Muscle of back (tissue), 11 donors: ENCODE results near the gene C1RL. TPM values are rescaled to one million over a fixed set of nuclear protein-coding genes. Genes with fewer than 3 reads are reported as not detected.

Experiments
- DNase-seq, 3 donors: peaks; one replicate each; pipeline versions ENCODE4 v3.0.0 to v3.0.0-alpha.2; 2013
- polyA plus RNA-seq, 10 donors: library from polyadenylated mRNA; unstranded; fragments of 120-200 nt; gene quantifications; one replicate each; pipeline ENCODE4 v1.2.1, GENCODE V29; 2013; ENCODE audit not compliant: insufficient read length in 10 of 10

Gene C1RL
- polyA plus RNA-seq, 10 donors = 10.4 to 23.6 (median 11.9) TPM

- DNase-seq = no peak
Measured at GRCh38 chr12:7093486-7093885, 15.5 kb downstream of the C1RL start.

GRCh38 chr12:7092986-7093460 is 16.0 kb downstream of the C1RL start:
- DNase-seq = no peak

DNA sequence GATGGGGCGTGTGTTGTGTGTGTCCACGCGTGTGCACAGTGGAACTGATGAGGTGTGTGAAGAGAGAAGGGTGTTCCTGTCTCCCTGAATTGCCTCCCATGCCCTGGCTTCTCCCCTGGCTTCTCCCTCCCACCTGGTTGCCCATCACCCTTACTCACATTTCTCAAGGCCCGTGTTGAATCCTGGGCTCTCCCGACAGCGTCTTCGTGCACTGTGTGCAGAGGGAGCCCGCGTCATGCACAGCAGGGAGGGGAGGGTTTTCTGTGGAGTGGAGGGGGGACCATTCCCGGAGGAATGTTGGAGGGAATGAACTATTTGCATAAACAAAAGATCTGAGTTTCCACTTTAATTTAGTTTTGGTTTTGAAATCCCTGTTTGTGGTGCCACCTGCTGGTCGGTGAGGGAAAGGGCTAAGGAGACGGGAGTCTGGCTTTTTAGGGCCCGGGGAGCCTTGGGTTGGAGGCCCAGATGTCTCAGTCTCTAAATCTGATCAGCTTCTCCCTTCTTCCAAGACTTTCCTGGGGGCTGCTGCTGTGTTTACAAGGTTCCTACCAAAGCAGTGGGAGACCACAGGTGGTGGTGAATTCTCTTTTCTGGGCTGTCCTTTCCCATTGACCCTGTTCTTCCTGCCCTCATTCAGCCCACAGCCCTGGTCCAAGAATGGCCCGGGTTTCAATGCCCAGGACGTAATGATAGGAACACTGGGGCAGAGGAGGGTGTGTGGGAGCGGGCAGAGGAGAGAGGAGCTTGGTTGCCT is 16.6 kb downstream of the C1RL start, which contains the start of gene C1R:
TSS of gene C1R (minus strand) at position 217 of the 757 bp plus-strand sequence. CDS start at position 160, 57 bp downstream.
- DNase-seq = peak; percentile 88 to 93 (median 89)

- DNase-seq = peak in 2 of 3 donors; percentile 55 to 76
Measured at GRCh38 chr12:7091660-7092228, 17.3 kb downstream of the C1RL start.

- no peak for DNase-seq
Measured at GRCh38 chr12:7091171-7091570, 17.8 kb downstream of the C1RL start.

GRCh38 chr12:7090222-7090998 is 18.6 kb downstream of the C1RL start:
- no peak for DNase-seq

- DNase-seq = no peak
Measured at GRCh38 chr12:7089196-7089871, 19.7 kb downstream of the C1RL start.

- DNase-seq = no peak
Measured at GRCh38 chr12:7083125-7083524, 25.9 kb downstream of the C1RL start.

- DNase-seq = no peak
Measured at GRCh38 chr12:7081037-7081436, 28.0 kb downstream of the C1RL start.

DNA sequence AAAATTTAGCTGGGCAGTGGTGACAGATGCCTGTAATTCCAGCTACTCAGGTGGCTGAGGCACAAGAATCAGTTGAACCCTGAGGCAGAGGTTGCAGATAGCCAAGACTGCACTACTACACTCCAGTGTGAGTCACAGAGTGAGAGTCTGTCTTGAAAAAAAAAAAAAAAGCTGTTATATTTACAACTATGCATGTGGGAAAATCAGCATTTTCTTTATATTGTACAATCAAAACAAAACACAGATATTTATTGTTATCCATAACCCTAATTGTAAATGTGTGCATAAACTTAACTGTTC is 29.2 kb downstream of the C1RL start:
- DNase-seq = no peak

DNA sequence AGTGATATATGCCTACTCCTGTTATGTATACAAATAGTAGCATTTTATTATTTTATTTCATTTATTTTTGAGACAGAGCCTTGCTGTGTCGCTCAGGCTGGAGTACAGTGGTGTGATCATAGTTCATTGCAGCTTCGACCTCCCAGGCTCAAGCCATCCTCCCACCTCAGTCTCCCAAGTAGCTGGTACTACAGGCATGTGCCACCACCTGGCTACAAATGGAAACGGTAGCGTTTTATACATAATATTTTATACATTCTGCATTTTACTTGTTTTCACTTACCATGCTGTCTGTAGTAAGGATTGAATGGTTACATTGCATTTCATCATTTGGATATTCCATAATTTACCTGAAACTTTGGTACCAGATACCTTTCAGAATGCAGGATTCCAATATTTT is 30.9 kb downstream of the C1RL start:
- no peak for DNase-seq

DNA sequence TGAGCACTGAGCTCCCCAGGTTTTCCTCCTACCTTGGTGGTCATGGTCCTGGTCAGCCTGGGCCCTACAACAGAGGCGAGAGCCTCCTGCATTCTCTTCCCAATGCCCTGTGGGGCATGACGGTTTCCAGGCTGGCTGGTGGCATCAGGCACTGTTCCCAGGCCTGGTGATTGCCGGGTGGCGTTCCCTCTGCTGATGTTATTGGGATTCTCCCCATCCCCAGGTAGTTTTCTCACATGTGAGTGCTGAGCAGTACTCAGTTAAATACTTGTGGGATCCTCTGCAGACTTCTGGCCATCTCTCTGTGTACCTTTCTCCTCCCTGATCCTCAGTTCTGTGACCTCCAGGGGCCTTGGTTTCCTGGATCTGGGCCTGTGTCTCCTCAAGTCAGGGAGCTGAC is 32.5 kb downstream of the C1RL start:
- DNase-seq = no peak

DNA sequence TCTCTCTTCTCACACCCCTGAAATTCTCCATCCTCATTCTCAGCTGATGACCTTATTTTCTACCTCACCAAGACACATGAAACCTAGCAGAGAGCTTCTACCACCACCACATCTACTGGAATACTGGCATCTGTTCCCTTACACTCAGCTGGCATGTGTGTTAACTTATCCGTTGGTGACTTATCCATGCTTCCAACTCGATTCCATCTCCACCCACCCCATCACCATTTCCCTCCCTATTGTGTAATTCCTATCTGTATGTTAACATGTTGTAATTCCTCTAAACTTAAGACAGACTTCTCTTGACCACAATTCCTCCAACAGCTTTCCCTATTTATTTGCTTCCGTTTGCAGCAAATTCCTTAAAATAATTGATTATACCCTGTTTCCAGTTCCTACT is 33.1 kb downstream of the C1RL start:
- no peak for DNase-seq

GRCh38 chr12:7075518-7075917 is 33.5 kb downstream of the C1RL start:
- no peak for DNase-seq

DNA sequence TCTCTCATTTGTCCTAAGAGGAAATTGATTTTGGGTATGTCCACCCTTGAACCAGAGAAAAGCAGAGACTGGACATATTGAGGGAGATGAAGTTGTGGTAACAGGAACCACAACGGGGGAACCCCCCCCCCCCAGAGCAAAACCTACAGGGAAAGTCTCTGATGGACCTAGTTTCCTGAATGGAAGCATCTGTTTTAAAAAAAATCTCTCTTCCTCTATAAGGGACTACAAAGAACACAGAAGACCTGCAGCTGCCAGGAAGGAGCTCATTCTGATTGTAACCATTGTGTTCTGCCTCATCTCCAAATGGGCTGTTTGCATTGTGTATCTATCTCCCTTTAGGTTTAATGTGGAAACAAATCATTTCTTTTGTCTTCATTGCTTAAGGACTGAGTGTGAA is 35.1 kb downstream of the C1RL start:
- DNase-seq = no peak

- no peak for DNase-seq
Measured at GRCh38 chr12:7072554-7072953, 36.5 kb downstream of the C1RL start.

- no peak for DNase-seq
Measured at GRCh38 chr12:7072035-7072434, 37.0 kb downstream of the C1RL start.

GRCh38 chr12:7069386-7069785 is 39.6 kb downstream of the C1RL start:
- DNase-seq = no peak

- no peak for DNase-seq
Measured at GRCh38 chr12:7068994-7069346, 40.0 kb downstream of the C1RL start.

GRCh38 chr12:7068240-7068993 is 40.6 kb downstream of the C1RL start:
- DNase-seq = no peak

GRCh38 chr12:7067096-7067495 is 41.9 kb downstream of the C1RL start:
- DNase-seq = no peak

DNA sequence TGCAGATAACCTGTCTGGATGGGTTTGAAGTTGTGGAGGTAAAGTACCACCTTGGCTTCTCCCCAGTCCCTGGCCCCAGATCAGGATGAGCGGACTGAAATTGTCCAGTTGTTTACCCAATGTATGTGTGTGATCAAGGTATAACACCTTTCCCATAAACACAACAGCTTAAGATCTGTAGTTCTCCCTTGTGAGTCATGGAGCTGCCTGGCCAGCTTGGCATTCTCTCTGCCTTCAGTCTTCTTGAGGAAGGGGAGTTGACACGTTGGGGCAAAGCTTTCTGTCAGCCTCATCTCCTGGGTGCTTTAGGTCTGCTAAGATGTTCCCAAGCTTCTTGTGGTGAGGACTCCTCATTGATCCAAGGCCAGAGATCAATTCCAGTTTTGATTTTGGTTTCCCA is 42.4 kb downstream of the C1RL start:
- DNase-seq = no peak
